K562 (cell line): ENCODE data around the gene CACNA2D3. TPM values are rescaled to one million over a fixed set of nuclear protein-coding genes. Genes with fewer than 3 reads are reported as not detected.

Experiments
- ATAC-seq: fragments of 200-7000 bp; cut with Tn5 transposase; 3 replicates; pipeline ENCODE4 v1.9.1; 2020; ENCODE audit warnings: moderate library complexity
- BruUV-seq: library from RNA; stranded (reverse); fragments of 400-500 nt; replicated peaks from 2 replicates; lab custom pipeline; 2021; lab: Mats Ljungman, UMichigan
- CTCF ChIA-PET: fragments of 300-600 bp; formaldehyde crosslinking; extraction: SDS; loops from one replicate; lab custom pipeline; 2021; ENCODE audit warnings: low intra/inter-chr PET ratio; lab: Yijun Ruan, JAX
- POLR2A ChIA-PET: fragments of 300-600, 350-650 bp; sonication (Branson Sonifier 250); formaldehyde crosslinking; extraction: SDS; loops from one replicate; lab custom pipeline; 2021; ENCODE audit warnings: antibody characterized with exemption, inconsistent platforms; lab: Yijun Ruan, JAX
- DNase-seq, 4 experiments: peaks; one replicate each; pipeline versions ENCODE4 v3.0.0 to v3.0.0-alpha.2; 2011 to 2018; ENCODE audit warnings: low spot score in 3 of 4, mixed read lengths in 3 of 4; ENCODE audit errors: extremely low read depth in 1 of 4
- FAIRE-seq: peaks from 2 replicates; lab custom pipeline; 2011; peaks lifted over from hg19 to GRCh38; lab: Jason Lieb, UNC
- H2AFZ ChIP-seq: 2 replicates; pipeline ENCODE4 v1.6.0; 2011; ENCODE audit warnings: low read depth, low read length, control low read depth, inconsistent platforms
- H3K27ac ChIP-seq: fragments of 200-600 bp; 3 replicates; pipeline ENCODE4 v1.8.0; 2011; ENCODE audit warnings: low read depth, mild to moderate bottlenecking, control low read depth, inconsistent platforms, low read length, moderate library complexity, mixed read lengths; ENCODE audit errors: extremely low read depth
- H3K27me3 ChIP-seq, 2 experiments: fragments of 300-600 bp in 1 of 2; 2 replicates in 1 of 2; 3 replicates in 1 of 2; pipeline versions ENCODE4 v1.6.0 to v1.8.0; 2011; ENCODE audit warnings: inconsistent platforms in 2 of 2, low read length in 2 of 2, mild to moderate bottlenecking in 1 of 2, mixed read lengths in 1 of 2, moderate library complexity in 1 of 2; ENCODE audit not compliant: control insufficient read depth in 2 of 2, insufficient read depth in 2 of 2
- H3K36me3 ChIP-seq: fragments of 300-600 bp; 3 replicates; pipeline ENCODE4 v1.8.0; 2011; ENCODE audit warnings: mild to moderate bottlenecking, low read length, inconsistent platforms; ENCODE audit not compliant: control insufficient read depth, insufficient read depth
- H3K4me1 ChIP-seq, 2 experiments: fragments of 200-600 bp in 1 of 2; replicated peaks in 1 of 2; 2 replicates in 1 of 2; 3 replicates in 1 of 2; pipeline versions ENCODE4 v1.5.1 to v1.8.0; 2011; ENCODE audit warnings: inconsistent platforms in 2 of 2, low read length in 2 of 2, mild to moderate bottlenecking in 1 of 2, mixed read lengths in 1 of 2, moderate library complexity in 1 of 2; ENCODE audit not compliant: control insufficient read depth in 2 of 2, insufficient read depth in 2 of 2
- H3K4me2 ChIP-seq: 2 replicates; pipeline ENCODE4 v1.6.1; 2011; ENCODE audit warnings: low read length, control low read depth, inconsistent platforms, mixed read lengths; ENCODE audit not compliant: insufficient read depth
- H3K4me3 ChIP-seq: fragments of 200-600 bp; sonication (generic), shearing (Covaris generic); 2 replicates; pipeline ENCODE4 v1.5.1; 2016; ENCODE audit warnings: control low read depth, inconsistent platforms
- H3K79me2 ChIP-seq: fragments of 200-600 bp; 3 replicates; pipeline ENCODE4 v1.8.0; 2011; ENCODE audit warnings: low read length, inconsistent platforms; ENCODE audit not compliant: control insufficient read depth, insufficient read depth
- H3K9ac ChIP-seq, 2 experiments: 2 replicates each; pipeline versions ENCODE4 v1.6.0 to v1.6.1; 2011; ENCODE audit warnings: low read depth in 2 of 2, low read length in 2 of 2, control low read depth in 1 of 2, inconsistent platforms in 1 of 2, mild to moderate bottlenecking in 1 of 2, mixed read lengths in 1 of 2; ENCODE audit not compliant: insufficient read depth in 1 of 2
- H3K9me1 ChIP-seq: one replicate; pipeline ENCODE4 v1.6.0; 2011; ENCODE audit warnings: inconsistent platforms, mild to moderate bottlenecking, low read length, moderate library complexity; ENCODE audit not compliant: control insufficient read depth, insufficient read depth
- H3K9me3 ChIP-seq: replicated peaks from 2 replicates; pipeline ENCODE4 v1.5.1; 2011; ENCODE audit warnings: low read depth, low read length, inconsistent platforms; ENCODE audit not compliant: control insufficient read depth, insufficient read depth
- H4K20me1 ChIP-seq: replicated peaks from 2 replicates; pipeline ENCODE4 v1.6.1; 2011; ENCODE audit warnings: low read length, inconsistent platforms, mixed read lengths; ENCODE audit not compliant: control insufficient read depth, insufficient read depth
- BCLAF1 ChIP-seq, 2 experiments: fragments of 450-650 bp in 1 of 2; IDR thresholded peaks; 2 replicates each; pipeline ENCODE4 v1.6.1; 2011 to 2017; ENCODE audit warnings: low read depth in 2 of 2, antibody characterized with exemption in 1 of 2, borderline replicate concordance in 1 of 2, low read length in 1 of 2, mild to moderate bottlenecking in 1 of 2, mixed read lengths in 1 of 2; ENCODE audit not compliant: control insufficient read depth in 1 of 2
- CEBPB ChIP-seq: fragments of 450-650 bp; IDR thresholded peaks from 2 replicates; pipeline ENCODE4 v1.6.1; 2016; ENCODE audit warnings: missing genetic modification characterization, missing compliant biosample characterization
- E4F1 ChIP-seq: fragments of 250-450 bp; sonication (Bioruptor Pico); IDR thresholded peaks from 2 replicates; pipeline ENCODE4 v1.5.0; 2021; ENCODE audit warnings: mild to moderate bottlenecking, borderline replicate concordance
- ELF1 ChIP-seq: fragments of 200-800 bp; sonication (Bioruptor generic); IDR thresholded peaks from 2 replicates; pipeline ENCODE4 v1.6.1; 2016; ENCODE audit warnings: missing genetic modification characterization, missing compliant biosample characterization
- ETS2 ChIP-seq: IDR thresholded peaks from 2 replicates; pipeline ENCODE4 v1.6.1; 2016; ENCODE audit warnings: borderline replicate concordance, missing genetic modification characterization, mild to moderate bottlenecking, moderate library complexity, missing compliant biosample characterization; ENCODE audit not compliant: poor library complexity, severe bottlenecking
- ETV5 ChIP-seq: sonication (generic); formaldehyde crosslinking; IDR thresholded peaks from 2 replicates; pipeline ENCODE4 v1.4.0; 2020; ENCODE audit warnings: low read depth, mild to moderate bottlenecking, missing genetic modification reagents
- MEF2A ChIP-seq: IDR thresholded peaks from 2 replicates; pipeline ENCODE4 v1.6.1; 2011; ENCODE audit warnings: low read depth, mild to moderate bottlenecking, low read length, moderate library complexity; ENCODE audit not compliant: control insufficient read depth
- POLR2AphosphoS2 ChIP-seq: IDR thresholded peaks from 2 replicates; pipeline ENCODE4 v1.6.1; 2012; ENCODE audit warnings: low read length, improper control_type of control experiment
- RREB1 ChIP-seq: fragments of 250-450 bp; sonication (Bioruptor Pico); IDR thresholded peaks from 2 replicates; pipeline ENCODE4 v1.4.0; 2020
- ZNF134 ChIP-seq: fragments of 250-450 bp; sonication (Bioruptor Pico); conservative IDR thresholded peaks from 2 replicates; pipeline ENCODE4 v1.4.0; 2020
- ZNF57 ChIP-seq: fragments of 450-650 bp; formaldehyde crosslinking; IDR thresholded peaks from 2 replicates; pipeline ENCODE4 v1.4.0; 2020; ENCODE audit warnings: mild to moderate bottlenecking, moderate library complexity
- WGBS: fragments of 100-300 bp; shearing (Covaris generic); methylation state at CpG from one replicate; pipeline ENCODE4 v1.1.6; 2016; ENCODE audit warnings: low coverage, mixed read lengths; ENCODE audit not compliant: insufficient coverage; ENCODE audit errors: missing lambda C conversion rate; 5-methylcytosine and 5-hydroxymethylcytosine counted together
- in situ Hi-C: fragments of 300-500 bp; cut with MboI; formaldehyde crosslinking; loops from 4 replicates; pipeline ENCODE4 v1.15.0; 2018; ENCODE audit warnings: inconsistent platforms, mixed read lengths
- intact Hi-C: fragments of 100-400 bp; cut with micrococcal nuclease; formaldehyde crosslinking; loops from 2 replicates; pipeline ENCODE4 v1.14.2; 2022
- polyA plus RNA-seq, 8 experiments: library from polyadenylated mRNA; depleted of rRNA in 4 of 8; stranded (reverse) in 5 of 8; unstranded in 3 of 8; fragments of >200 nt; fragmentation: Nextera tagmentation in 2 of 8; fragmentation: Illumina TruSeq in 1 of 8; extraction: Ambion mirVana in 2 of 8; extraction: Trizol in 1 of 8; gene quantifications; 2 replicates each; pipeline versions ENCODE4 v1.2.1 to v1.2.3, GENCODE V29; 2011 to 2014; ENCODE audit warnings: inconsistent platforms in 1 of 8, missing spikeins in 1 of 8
- total RNA-seq, 7 experiments: library from RNA; depleted of rRNA in 6 of 7; stranded (reverse); fragments of >200 nt in 6 of 7; fragmentation: Illumina TruSeq in 2 of 7; extraction: Trizol in 2 of 7; gene quantifications; 2 replicates each; pipeline versions ENCODE4 v1.2.1 to v1.2.3, GENCODE V29; 2011 to 2021; ENCODE audit warnings: low replicate concordance in 1 of 7

CACNA2D3 gene
- total and polyA plus RNA-seq, 9 of the 15 experiments (the other 6 are each of a cell fraction or from before 2014, with no cell fraction given), result 0.01 TPM; not detected in 8

- ChIA-PET CTCF (no interaction called here), POLR2A (no interaction called here)
- H3K9me1 ChIP-seq, result no peaks in the 10 kb centered on the region
- H3K4me1 ChIP-seq, result no peaks in the 10 kb centered on the region
- H3K4me2 ChIP-seq, result no peak overlapping the region
- H3K79me2 ChIP-seq, result no peaks in the 10 kb centered on the region
- in situ Hi-C loops, result no loop called here
- TF ChIP-seq ELF1 (tag) (no peak), RREB1 (no peak), ETV5 (no peak), E4F1 (CRISPR knock-in tag) (no peak), POLR2AphosphoS2 (no peak), ZNF57 (CRISPR knock-in tag) (no peak), CEBPB (tag) (no peak), ZNF134 (CRISPR knock-in tag) (no peak), ETS2 (tag) (no peak), BCLAF1 (IDR thresholded peaks at IDR 0.05; ENCODE audit: borderline replicate concordance in 1 of 2, control insufficient read depth in 1 of 2, low read depth in 2 of 2, low read length in 1 of 2) (no peak), MEF2A (no peak)
- H3K4me3 ChIP-seq, result no peak overlapping the region
- no peaks in the 10 kb centered on the region for H3K9me3 ChIP-seq
- H3K27me3 ChIP-seq, result no peaks in the 10 kb centered on the region
- no peak overlapping the region for H2AFZ ChIP-seq
- intact Hi-C loops, result no loop called here
- BruUV-seq, result no TSS peak
- ATAC-seq, result no peak
- no peaks in the 10 kb centered on the region for H3K36me3 ChIP-seq
- 0% methylated on average over 2 of the region's 2 CpGs for WGBS
- no peak overlapping the region for H3K9ac ChIP-seq
- no peak for DNase-seq
- no peak for FAIRE-seq
- no peaks in the 10 kb centered on the region for H4K20me1 ChIP-seq
- H3K27ac ChIP-seq, result no peak overlapping the region
Measured at GRCh38 chr3:54831112-54831511, 708.8 kb downstream of the CACNA2D3 start.
